HepG2 (cell line): Measurements from ENCODE around the gene TIMELESS. TPM values are rescaled to one million over a fixed set of nuclear protein-coding genes. Genes with fewer than 3 reads are reported as not detected.

Experiments used
- AGO2 ChIP-seq: fragments of 200-400 bp; formaldehyde crosslinking; optimal IDR thresholded peaks from 2 replicates; pipeline ENCODE3; 2017; ENCODE audit warnings: mild to moderate bottlenecking, low read depth, low read length, moderate library complexity
- CREB3 ChIP-seq: sonication (generic); formaldehyde crosslinking; IDR thresholded peaks from 2 replicates; pipeline ENCODE4 v1.5.0; 2020; ENCODE audit warnings: missing genetic modification reagents
- HOXA3 ChIP-seq: sonication (generic); formaldehyde crosslinking; IDR thresholded peaks from 2 replicates; pipeline ENCODE4 v1.5.0; 2020; ENCODE audit warnings: missing genetic modification reagents
- KAT8 ChIP-seq: IDR thresholded peaks from 2 replicates; pipeline ENCODE4 v1.6.1; 2016; ENCODE audit warnings: missing genetic modification reagents, missing compliant biosample characterization
- MTA1 ChIP-seq: sonication (generic); formaldehyde crosslinking; IDR thresholded peaks from 2 replicates; pipeline ENCODE4 v1.4.0; 2020; ENCODE audit warnings: missing genetic modification reagents, mild to moderate bottlenecking, borderline replicate concordance
- PPARG ChIP-seq: conservative IDR thresholded peaks from 2 replicates; pipeline ENCODE4 v1.6.1; 2016; ENCODE audit warnings: missing biosample characterization, missing genetic modification reagents
- SALL2 ChIP-seq: sonication (generic); formaldehyde crosslinking; IDR thresholded peaks from 2 replicates; pipeline ENCODE4 v1.8.1; 2023; ENCODE audit warnings: mild to moderate bottlenecking, missing genetic modification reagents, inconsistent platforms
- SAP130 ChIP-seq: IDR thresholded peaks from 2 replicates; pipeline ENCODE4 v1.6.1; 2016; ENCODE audit warnings: low read depth
- ZBTB38 ChIP-seq: sonication (generic); formaldehyde crosslinking; IDR thresholded peaks from 2 replicates; pipeline ENCODE4 v1.5.1; 2020; ENCODE audit warnings: mild to moderate bottlenecking, missing genetic modification reagents
- ZC3H13 ChIP-seq: sonication (generic); formaldehyde crosslinking; IDR thresholded peaks from 2 replicates; pipeline ENCODE4 v1.8.1; 2023; ENCODE audit warnings: mild to moderate bottlenecking, missing genetic modification reagents, moderate library complexity
- ZNF501 ChIP-seq: sonication (generic); formaldehyde crosslinking; IDR thresholded peaks from 2 replicates; pipeline ENCODE4 v1.5.1; 2020; ENCODE audit warnings: mild to moderate bottlenecking, moderate library complexity, missing genetic modification reagents
- ZNF768 ChIP-seq: sonication (generic); formaldehyde crosslinking; IDR thresholded peaks from 2 replicates; pipeline ENCODE4 v1.4.0; 2020; ENCODE audit warnings: missing genetic modification reagents
- ZSCAN31 ChIP-seq: sonication (generic); formaldehyde crosslinking; IDR thresholded peaks from 2 replicates; pipeline ENCODE4 v1.5.0; 2020; ENCODE audit warnings: low read depth, mild to moderate bottlenecking, missing genetic modification reagents
- polyA plus RNA-seq, 8 experiments: library from polyadenylated mRNA; depleted of rRNA in 3 of 8; stranded (reverse) in 7 of 8; unstranded in 1 of 8; fragments of >200 nt; fragmentation: Illumina TruSeq in 4 of 8; extraction: Trizol in 4 of 8; gene quantifications; 2 replicates each; pipeline versions ENCODE4 v1.2.1 to v1.2.3, GENCODE V29; 2011 to 2016; ENCODE audit warnings: low read depth in 4 of 8, missing spikeins in 1 of 8, mixed read lengths in 1 of 8; ENCODE audit not compliant: insufficient read depth in 1 of 8
- total RNA-seq, 5 experiments: library from RNA; depleted of rRNA; stranded (reverse); fragments of >200 nt; fragmentation: Illumina TruSeq; extraction: Trizol; gene quantifications; 2 replicates each; pipeline ENCODE4 v1.2.3, GENCODE V29; 2016; ENCODE audit warnings: low read depth in 1 of 5
- TF ChIP-seq, protein P1 (sequence below): sonication (generic); formaldehyde crosslinking; IDR thresholded peaks from 2 replicates; pipeline ENCODE4 v1.4.0; 2020; ENCODE audit warnings: missing genetic modification reagents
- TF ChIP-seq, protein P2 (sequence below): sonication (generic); formaldehyde crosslinking; IDR thresholded peaks from 2 replicates; pipeline ENCODE4 v1.5.1; 2020; ENCODE audit warnings: mild to moderate bottlenecking, moderate library complexity, missing genetic modification reagents
- TF ChIP-seq, protein P3 (sequence below): sonication (generic); formaldehyde crosslinking; IDR thresholded peaks from 2 replicates; pipeline ENCODE4 v1.8.1; 2023; ENCODE audit warnings: mild to moderate bottlenecking, moderate library complexity, missing genetic modification reagents
- TF ChIP-seq, protein P4 (sequence below): sonication (generic); formaldehyde crosslinking; IDR thresholded peaks from 2 replicates; pipeline ENCODE4 v1.9.0; 2021; ENCODE audit warnings: missing genetic modification reagents, borderline replicate concordance

The TIMELESS gene
- total and polyA plus RNA-seq, 2 of the 13 experiments (the other 11 are each of a cell fraction or from before 2014, with no cell fraction given), result 4.0 to 20.3 TPM

GRCh38 chr12:56487448-56488040, 38.3 kb upstream of the TIMELESS start (continued):
- TF ChIP-seq ZNF501, result peak; percentile 66; the same call in 1 of the 2 replicates
- TF ChIP-seq, protein P1, sequence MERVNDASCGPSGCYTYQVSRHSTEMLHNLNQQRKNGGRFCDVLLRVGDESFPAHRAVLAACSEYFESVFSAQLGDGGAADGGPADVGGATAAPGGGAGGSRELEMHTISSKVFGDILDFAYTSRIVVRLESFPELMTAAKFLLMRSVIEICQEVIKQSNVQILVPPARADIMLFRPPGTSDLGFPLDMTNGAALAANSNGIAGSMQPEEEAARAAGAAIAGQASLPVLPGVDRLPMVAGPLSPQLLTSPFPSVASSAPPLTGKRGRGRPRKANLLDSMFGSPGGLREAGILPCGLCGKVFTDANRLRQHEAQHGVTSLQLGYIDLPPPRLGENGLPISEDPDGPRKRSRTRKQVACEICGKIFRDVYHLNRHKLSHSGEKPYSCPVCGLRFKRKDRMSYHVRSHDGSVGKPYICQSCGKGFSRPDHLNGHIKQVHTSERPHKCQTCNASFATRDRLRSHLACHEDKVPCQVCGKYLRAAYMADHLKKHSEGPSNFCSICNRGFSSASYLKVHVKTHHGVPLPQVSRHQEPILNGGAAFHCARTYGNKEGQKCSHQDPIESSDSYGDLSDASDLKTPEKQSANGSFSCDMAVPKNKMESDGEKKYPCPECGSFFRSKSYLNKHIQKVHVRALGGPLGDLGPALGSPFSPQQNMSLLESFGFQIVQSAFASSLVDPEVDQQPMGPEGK (CRISPR knock-in tag), result 0 out of 2 replicates have a peak, but pooled peaks have one; percentile 43
- peak; percentile 23; the same call in 1 of the 2 replicates for TF ChIP-seq HOXA3 (CRISPR knock-in tag)
- TF ChIP-seq PPARG (CRISPR knock-in tag), result no peak
- TF ChIP-seq KAT8, result peak; percentile 10
- TF ChIP-seq, protein P2, sequence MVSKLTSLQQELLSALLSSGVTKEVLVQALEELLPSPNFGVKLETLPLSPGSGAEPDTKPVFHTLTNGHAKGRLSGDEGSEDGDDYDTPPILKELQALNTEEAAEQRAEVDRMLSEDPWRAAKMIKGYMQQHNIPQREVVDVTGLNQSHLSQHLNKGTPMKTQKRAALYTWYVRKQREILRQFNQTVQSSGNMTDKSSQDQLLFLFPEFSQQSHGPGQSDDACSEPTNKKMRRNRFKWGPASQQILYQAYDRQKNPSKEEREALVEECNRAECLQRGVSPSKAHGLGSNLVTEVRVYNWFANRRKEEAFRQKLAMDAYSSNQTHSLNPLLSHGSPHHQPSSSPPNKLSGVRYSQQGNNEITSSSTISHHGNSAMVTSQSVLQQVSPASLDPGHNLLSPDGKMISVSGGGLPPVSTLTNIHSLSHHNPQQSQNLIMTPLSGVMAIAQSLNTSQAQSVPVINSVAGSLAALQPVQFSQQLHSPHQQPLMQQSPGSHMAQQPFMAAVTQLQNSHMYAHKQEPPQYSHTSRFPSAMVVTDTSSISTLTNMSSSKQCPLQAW, result 0 out of 2 replicates have a peak, but pooled peaks have one; percentile 16
- peak; percentile 18; the same call in 1 of the 2 replicates for TF ChIP-seq MTA1 (CRISPR knock-in tag)
- peak; percentile 78 for TF ChIP-seq ZNF768
- TF ChIP-seq ZBTB38 (CRISPR knock-in tag), result peak; percentile 57; the same call in 1 of the 2 replicates
- TF ChIP-seq ZSCAN31 (CRISPR knock-in tag), result 0 out of 2 replicates have a peak, but pooled peaks have one; percentile 13
- peak; percentile 47 for TF ChIP-seq SAP130
- 0 out of 2 replicates have a peak, but pooled peaks have one; percentile 18 for TF ChIP-seq CREB3 (CRISPR knock-in tag)
- no peak for TF ChIP-seq ZC3H13 (CRISPR knock-in tag)
- TF ChIP-seq, protein P3, sequence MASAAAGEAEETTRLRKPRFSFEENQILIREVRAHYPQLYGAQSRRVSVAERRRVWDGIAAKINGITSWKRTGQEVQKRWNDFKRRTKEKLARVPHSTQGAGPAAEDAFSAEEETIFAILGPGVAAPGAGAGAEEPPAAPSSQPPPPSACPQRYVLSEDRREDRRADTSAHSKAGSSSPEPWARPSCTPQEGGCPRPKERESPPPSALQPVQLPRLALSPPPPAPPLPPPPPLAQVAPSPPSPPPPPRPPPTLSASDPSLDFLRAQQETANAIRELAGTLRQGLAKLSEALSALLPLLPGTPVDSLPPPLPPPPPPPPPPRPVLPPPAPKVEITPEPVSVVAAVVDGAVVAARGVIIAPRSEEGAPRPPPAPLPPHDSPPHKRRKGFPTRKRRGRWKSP (CRISPR knock-in tag), result peak; percentile 81; the same call in 1 of the 2 replicates
- TF ChIP-seq, protein P4, sequence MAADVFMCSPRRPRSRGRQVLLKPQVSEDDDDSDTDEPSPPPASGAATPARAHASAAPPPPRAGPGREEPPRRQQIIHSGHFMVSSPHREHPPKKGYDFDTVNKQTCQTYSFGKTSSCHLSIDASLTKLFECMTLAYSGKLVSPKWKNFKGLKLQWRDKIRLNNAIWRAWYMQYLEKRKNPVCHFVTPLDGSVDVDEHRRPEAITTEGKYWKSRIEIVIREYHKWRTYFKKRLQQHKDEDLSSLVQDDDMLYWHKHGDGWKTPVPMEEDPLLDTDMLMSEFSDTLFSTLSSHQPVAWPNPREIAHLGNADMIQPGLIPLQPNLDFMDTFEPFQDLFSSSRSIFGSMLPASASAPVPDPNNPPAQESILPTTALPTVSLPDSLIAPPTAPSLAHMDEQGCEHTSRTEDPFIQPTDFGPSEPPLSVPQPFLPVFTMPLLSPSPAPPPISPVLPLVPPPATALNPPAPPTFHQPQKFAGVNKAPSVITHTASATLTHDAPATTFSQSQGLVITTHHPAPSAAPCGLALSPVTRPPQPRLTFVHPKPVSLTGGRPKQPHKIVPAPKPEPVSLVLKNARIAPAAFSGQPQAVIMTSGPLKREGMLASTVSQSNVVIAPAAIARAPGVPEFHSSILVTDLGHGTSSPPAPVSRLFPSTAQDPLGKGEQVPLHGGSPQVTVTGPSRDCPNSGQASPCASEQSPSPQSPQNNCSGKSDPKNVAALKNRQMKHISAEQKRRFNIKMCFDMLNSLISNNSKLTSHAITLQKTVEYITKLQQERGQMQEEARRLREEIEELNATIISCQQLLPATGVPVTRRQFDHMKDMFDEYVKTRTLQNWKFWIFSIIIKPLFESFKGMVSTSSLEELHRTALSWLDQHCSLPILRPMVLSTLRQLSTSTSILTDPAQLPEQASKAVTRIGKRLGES (CRISPR knock-in tag), result no peak
- peak; percentile 52 for TF ChIP-seq AGO2
- TF ChIP-seq SALL2 (CRISPR knock-in tag), result no peak
